ENCODE data around the gene PRDX3. TPM values are rescaled to one million over a fixed set of nuclear protein-coding genes. Genes with fewer than 3 reads are reported as not detected.
"Not testable (repeated sequence)": the region's sequence is repeated elsewhere in the genome, so short reads cannot be mapped to it uniquely, and the experiment has no call there.

PRDX3 gene
- total RNA-seq, 4 donors from 2014 or later = 140 to 289 (median 164) TPM

DNA sequence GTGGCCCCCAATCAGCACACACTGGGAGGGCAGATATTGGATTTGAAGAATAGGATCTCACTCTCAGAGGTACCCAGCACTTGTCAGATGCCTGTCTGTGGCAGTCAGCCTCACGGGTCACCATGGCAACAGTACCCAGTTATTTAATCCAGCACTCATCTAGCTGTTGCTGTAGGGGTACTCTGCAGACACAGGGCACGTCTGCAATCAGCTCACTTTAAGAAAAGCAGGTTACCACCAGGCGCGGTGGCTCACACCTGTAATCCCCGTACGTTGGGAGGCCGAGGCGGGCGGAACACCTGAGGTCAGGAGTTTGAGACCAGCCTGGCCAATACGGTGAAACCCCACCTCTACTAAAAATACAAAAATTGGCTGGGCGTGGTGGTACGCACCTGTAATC lies 25.0 kb downstream of the PRDX3 start:
- Histone ChIP-seq H3K4me3 (no peak overlapping the region), H3K27me3 (no peaks in the 10 kb centered on the region), H3K27ac (no peak overlapping the region), H3K9me3 (no peaks in the 10 kb centered on the region), H3K4me1 (no peaks in the 10 kb centered on the region), H3K36me3 (peaks cover 0 to 100% of the 10 kb centered on the region in 2 donors)
- no peak for TF ChIP-seq EP300 (IDR thresholded peaks at IDR 0.05)
- TF ChIP-seq, protein P1, sequence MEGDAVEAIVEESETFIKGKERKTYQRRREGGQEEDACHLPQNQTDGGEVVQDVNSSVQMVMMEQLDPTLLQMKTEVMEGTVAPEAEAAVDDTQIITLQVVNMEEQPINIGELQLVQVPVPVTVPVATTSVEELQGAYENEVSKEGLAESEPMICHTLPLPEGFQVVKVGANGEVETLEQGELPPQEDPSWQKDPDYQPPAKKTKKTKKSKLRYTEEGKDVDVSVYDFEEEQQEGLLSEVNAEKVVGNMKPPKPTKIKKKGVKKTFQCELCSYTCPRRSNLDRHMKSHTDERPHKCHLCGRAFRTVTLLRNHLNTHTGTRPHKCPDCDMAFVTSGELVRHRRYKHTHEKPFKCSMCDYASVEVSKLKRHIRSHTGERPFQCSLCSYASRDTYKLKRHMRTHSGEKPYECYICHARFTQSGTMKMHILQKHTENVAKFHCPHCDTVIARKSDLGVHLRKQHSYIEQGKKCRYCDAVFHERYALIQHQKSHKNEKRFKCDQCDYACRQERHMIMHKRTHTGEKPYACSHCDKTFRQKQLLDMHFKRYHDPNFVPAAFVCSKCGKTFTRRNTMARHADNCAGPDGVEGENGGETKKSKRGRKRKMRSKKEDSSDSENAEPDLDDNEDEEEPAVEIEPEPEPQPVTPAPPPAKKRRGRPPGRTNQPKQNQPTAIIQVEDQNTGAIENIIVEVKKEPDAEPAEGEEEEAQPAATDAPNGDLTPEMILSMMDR (IDR thresholded peaks at IDR 0.05) = no peak
- no peak for TF ChIP-seq POLR2AphosphoS5 (IDR thresholded peaks at IDR 0.05)
- TF ChIP-seq POLR2A (IDR thresholded peaks at IDR 0.05) = no peak
- WGBS, 2 donors (ENCODE audit: low coverage in 1 of 2) = 80 to 100% methylated on average over 1 of the region's 12 CpGs
- no peak for ATAC-seq

DNA sequence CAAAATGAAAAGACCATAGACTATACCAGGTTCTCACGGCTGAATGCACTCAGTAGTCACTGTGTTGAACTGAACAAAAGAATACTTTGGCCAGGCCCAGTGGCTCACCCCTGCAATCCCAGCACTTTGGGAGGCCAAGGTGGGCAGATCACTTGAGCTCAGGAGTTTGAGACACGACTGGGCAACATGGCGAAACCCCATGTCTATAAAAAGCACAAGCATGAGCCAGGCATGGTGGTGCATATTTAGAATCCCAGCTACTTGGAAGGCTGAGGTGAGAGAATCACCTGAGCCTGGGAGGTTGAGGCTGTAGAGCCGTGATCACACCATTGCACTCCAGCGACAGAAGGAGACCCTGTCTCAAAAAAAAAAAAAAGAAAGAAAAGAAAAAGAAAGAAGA lies 25.6 kb downstream of the PRDX3 start:
- no peaks in the 10 kb centered on the region for H3K27me3 ChIP-seq
- WGBS, 2 donors (ENCODE audit: low coverage in 1 of 2) = 83 to 100% methylated on average over 3 of the region's 5 CpGs
- ATAC-seq = no peak

DNA sequence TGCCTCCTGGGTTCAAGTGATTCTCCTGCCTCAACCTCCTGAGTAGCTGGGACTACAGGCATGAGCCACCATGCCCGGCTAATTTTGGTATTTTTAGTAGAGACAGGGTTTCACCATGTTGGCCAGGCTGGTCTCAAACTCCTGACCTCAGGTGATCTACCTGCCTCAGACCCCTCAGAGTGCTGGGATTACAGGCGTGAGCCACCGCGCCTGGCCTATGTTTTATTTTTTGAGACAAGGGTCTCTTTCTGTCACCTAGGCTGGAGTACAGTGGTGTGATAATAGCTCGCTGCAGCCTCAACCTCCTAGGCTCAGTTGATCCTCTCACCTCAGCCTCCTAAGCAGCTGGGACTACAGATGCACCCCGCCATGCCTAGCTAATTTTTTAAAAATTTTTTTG lies 27.0 kb downstream of the PRDX3 start:
- WGBS, 2 donors (ENCODE audit: low coverage in 1 of 2) = 100% methylated on average over 3 to 6 of the region's 6 CpGs
- H3K27ac ChIP-seq, H3K4me1 ChIP-seq, H3K27me3 ChIP-seq, H3K9me3 ChIP-seq, ATAC-seq, H3K4me3 ChIP-seq: not testable (repeated sequence)
- peaks cover 0 to 100% of the 10 kb centered on the region in 2 donors for H3K36me3 ChIP-seq

More for the DNA sequence above, 25.6 kb downstream of the PRDX3 start:
- TF ChIP-seq POLR2AphosphoS5 (IDR thresholded peaks at IDR 0.05) (no peak), POLR2A (IDR thresholded peaks at IDR 0.05) (no peak), EP300 (IDR thresholded peaks at IDR 0.05) (no peak)
- TF ChIP-seq, protein P1 (IDR thresholded peaks at IDR 0.05) = no peak
- Histone ChIP-seq H3K36me3 (peaks cover 0 to 100% of the 10 kb centered on the region in 2 donors), H3K4me3 (no peak overlapping the region), H3K27ac (no peak overlapping the region), H3K9me3 (no peaks in the 10 kb centered on the region), H3K4me1 (no peaks in the 10 kb centered on the region)

DNA sequence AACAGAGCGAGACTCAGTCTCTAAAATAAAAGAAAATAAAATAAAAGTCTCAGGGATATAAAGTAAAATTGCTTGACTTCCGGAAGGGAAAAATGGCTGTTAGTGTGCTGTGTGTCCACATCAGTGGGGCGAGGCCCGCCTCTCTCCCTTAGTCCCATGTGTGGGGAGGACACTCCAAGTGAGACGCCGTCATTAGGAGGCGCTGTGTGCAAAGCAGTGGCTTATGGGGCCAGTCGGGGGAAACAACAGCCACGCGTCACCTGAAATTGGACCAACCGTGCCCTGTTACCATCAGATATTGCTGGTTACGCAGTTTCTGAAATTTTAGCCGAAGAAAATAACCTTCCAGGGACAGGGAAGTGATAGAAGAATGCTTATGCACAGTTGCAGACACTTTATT lies 28.9 kb downstream of the PRDX3 start:
- Histone ChIP-seq H3K4me3 (no peak overlapping the region), H3K27ac (no peak overlapping the region), H3K36me3 (peaks cover 0 to 96% of the 10 kb centered on the region in 2 donors), H3K27me3 (no peaks in the 10 kb centered on the region), H3K9me3 (no peaks in the 10 kb centered on the region), H3K4me1 (no peaks in the 10 kb centered on the region)
- no peak for TF ChIP-seq POLR2AphosphoS5 (IDR thresholded peaks at IDR 0.05)
- TF ChIP-seq, protein P1 (IDR thresholded peaks at IDR 0.05) = no peak
- no peak for TF ChIP-seq EP300 (IDR thresholded peaks at IDR 0.05)
- TF ChIP-seq POLR2A (IDR thresholded peaks at IDR 0.05) = no peak
- ATAC-seq = no peak
- 82 to 84% methylated on average over 4 to 13 of the region's 13 CpGs for WGBS, 2 donors (ENCODE audit: low coverage in 1 of 2)

DNA sequence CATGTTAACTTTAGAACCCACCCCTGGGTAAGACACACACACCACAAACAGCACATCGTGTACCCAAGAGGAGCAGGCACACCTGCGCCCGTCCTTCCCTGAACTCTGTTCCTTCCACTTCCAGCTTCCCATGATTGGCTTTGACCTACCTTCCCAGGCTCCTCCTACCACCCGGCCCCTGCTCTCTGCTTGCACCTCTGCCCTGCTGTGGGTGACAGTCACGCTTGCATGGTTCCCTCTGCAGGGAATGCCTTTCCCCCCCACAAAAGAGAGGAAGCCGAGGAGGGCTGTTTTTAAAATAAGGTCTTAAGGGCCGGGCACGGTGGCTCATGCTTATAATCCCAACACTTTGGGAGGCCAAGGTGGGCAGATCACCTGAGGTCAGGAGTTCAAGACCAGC lies 29.5 kb downstream of the PRDX3 start:
- WGBS, 2 donors (ENCODE audit: low coverage in 1 of 2) = 95 to 100% methylated on average over 3 of the region's 8 CpGs
- peaks cover 0 to 96% of the 10 kb centered on the region in 2 donors for H3K36me3 ChIP-seq

More for the DNA sequence above, 29.5 kb downstream of the PRDX3 start:
- Histone ChIP-seq H3K27me3 (no peaks in the 10 kb centered on the region), H3K9me3 (no peaks in the 10 kb centered on the region), H3K4me1 (no peaks in the 10 kb centered on the region), H3K27ac (no peak overlapping the region), H3K4me3 (no peak overlapping the region)
- no peak for ATAC-seq
- no peak for TF ChIP-seq EP300 (IDR thresholded peaks at IDR 0.05)
- TF ChIP-seq, protein P1 (IDR thresholded peaks at IDR 0.05) = no peak
- no peak for TF ChIP-seq POLR2A (IDR thresholded peaks at IDR 0.05)
- TF ChIP-seq POLR2AphosphoS5 (IDR thresholded peaks at IDR 0.05) = no peak
